ENCODE results near the gene XNDC1N. TPM values are rescaled to one million over a fixed set of nuclear protein-coding genes. Genes with fewer than 3 reads are reported as not detected.

Gene XNDC1N, protein sequence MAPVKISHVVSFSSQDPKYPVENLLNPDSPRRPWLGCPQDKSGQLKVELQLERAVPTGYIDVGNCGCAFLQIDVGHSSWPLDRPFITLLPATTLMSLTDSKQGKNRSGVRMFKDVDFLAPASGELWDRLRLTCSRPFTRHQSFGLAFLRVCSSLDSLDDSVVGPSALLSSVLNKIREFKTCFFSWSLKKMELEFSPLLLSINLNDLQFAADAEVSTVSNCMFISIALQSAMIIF
- total RNA-seq: 10 to 100 TPM in 1 of 2 donors, 1 to 10 TPM in 1; 9.5 to 29.0 TPM

DNA sequence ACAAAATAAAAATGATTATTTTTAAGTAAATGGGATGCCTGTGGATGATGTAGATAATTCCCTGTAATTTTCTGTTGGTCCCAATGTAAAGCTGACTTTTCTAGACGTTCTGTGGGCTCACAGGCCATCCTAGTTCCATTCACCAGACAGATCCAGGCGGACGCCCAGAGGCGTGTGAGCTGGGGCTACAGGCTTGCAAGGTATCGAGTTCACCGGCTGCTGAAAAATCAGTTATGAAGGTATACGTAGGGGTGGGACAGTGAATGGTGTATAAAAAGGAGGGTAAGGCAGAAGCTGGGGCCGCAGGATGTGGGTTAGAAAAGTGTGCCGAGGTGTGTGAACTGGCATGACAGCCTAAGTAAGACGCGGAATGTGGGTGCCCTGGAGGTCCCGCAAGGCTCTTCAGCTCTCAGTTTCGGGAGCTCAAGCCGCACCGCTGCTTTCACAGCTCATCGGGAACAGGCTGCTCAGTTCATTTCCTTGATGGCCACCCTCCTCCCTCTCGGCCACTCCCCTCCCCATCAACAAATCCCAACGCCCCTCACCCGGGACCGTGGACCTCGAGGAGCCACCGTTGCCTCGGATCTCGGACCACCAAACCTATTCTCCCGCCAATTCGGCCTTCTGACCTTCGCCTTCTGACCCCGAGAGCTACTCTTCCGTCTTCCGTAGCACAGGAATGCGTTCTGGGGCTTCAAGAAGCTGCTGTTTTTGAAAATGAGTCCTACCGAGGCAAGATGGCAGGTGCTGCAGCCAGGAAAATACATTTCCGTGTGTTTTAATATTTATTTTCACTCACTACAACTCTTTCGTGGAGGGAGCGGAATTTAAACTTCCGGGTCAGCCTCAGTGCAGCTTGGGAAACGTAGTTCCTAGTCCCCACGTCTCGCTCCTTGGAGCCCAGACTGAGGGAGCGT is at the start of gene XNDC1N:
TSS of gene XNDC1N (minus strand) at position 775 of the 917 bp plus-strand sequence. CDS start 5,241 bp downstream, outside the sequence.
- DNase-seq (ENCODE audit: low spot score) (peak; percentile 80), ATAC-seq (peak; percentile 88 to 91)
- H3K9me3 Mint-ChIP-seq: no peaks in the 10 kb centered on the region
- peaks cover 35 to 39% of the 10 kb centered on the region in 2 donors for H3K4me1 Mint-ChIP-seq (ENCODE audit: low read depth in 2 of 2)
- H3K4me3 Mint-ChIP-seq: peak within 1 kb of the TSS; percentile 92
- H3K27ac Mint-ChIP-seq: peak within 1 kb of the TSS; percentile 97 to 99
- H3K27me3 Mint-ChIP-seq: no peaks in the 10 kb centered on the region
- H3K36me3 Mint-ChIP-seq: no peaks in the 10 kb centered on the region

DNA sequence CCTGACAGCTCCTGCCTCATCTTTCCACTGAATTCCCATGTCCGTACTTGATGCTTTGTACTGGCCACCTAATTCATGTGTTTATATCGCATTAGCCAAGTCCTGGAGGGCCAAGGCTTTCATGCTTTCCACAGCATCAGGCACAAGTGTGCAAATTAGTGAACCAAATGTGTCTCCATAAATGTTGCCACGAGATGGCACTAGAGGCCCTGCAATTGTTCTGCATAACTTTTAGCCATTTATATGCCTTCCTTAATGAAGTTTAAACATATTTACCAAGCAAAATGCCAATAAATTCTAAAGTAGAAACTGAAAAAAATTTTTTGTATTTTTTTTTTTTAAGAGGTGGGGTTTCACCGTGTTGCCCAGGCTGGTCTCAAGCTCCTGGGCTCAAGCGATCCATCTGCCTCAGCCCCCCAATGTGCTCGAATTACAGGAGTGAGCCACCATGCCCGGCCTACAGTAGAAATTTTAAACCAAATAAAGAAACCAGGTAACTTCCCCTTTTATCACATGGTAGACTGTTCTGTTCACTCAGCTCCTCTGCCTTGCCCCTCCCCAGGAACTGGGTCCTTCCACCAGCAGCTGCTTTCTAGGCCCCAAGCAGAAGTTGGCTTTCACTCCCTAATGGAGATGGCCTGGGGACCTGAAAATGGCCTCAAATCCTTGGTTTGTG is 49.5 kb upstream of the XNDC1N start:
- no peaks in the 10 kb centered on the region for H3K27me3 Mint-ChIP-seq
- no peak overlapping the region for H3K27ac Mint-ChIP-seq
- H3K4me3 Mint-ChIP-seq: no peak overlapping the region
- peaks cover 2 to 4% of the 10 kb centered on the region in 2 donors for H3K4me1 Mint-ChIP-seq (ENCODE audit: low read depth in 2 of 2)
- H3K36me3 Mint-ChIP-seq: no peaks in the 10 kb centered on the region
- no peaks in the 10 kb centered on the region for H3K9me3 Mint-ChIP-seq
- ATAC-seq (peak in 1 of 2 donors; percentile 57), DNase-seq (ENCODE audit: low spot score) (no peak)

DNA sequence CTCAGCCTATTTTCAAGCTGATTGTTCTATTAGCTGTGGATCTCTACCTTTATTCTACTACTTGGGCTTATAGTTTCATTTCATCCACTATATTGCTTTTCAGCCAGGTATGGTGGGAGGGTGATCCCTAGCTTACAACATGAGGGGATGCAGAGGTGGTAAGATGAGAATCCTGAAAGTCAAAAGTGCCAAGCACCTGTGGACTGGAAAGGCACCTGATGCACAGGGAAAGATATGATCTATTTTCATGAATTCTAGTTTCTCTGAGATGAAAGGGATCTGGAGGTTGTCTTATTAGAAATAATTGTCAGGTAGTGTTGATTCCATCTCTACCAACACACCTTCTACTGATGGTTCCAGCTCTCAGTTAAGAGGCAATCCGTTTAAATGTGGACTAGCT is 48.7 kb upstream of the XNDC1N start:
- Mint-ChIP-seq H3K4me3 (no peak overlapping the region), H3K36me3 (peaks cover 2% of the 10 kb centered on the region), H3K27ac (no peak overlapping the region), H3K27me3 (no peaks in the 10 kb centered on the region), H3K4me1 (ENCODE audit: low read depth in 2 of 2) (peaks cover 2 to 4% of the 10 kb centered on the region in 2 donors), H3K9me3 (no peaks in the 10 kb centered on the region)
- ATAC-seq: no peak
- no peak for DNase-seq (ENCODE audit: low spot score)

DNA sequence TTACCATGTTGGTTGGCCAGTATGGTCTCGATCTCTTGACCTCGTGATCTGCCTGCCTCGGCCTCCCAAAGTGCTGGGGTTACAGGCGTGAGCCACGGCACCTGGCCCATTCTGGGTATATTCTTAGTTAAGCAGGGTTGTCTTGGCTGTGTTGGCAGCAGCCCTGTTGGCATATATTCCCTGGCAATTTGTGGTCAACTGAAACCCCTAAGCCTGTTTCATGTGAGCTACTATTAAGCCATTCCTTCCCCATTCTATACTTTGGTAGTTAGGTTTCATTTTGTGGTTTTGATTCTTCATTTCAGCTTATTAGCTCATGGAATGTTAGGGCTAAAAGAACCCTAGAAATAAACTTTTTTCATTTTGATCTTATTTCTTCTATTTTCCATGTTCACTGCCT is 48.2 kb upstream of the XNDC1N start:
- Mint-ChIP-seq H3K27ac (no peak overlapping the region), H3K36me3 (peaks cover 7% of the 10 kb centered on the region), H3K4me1 (ENCODE audit: low read depth in 2 of 2) (peaks cover 2 to 4% of the 10 kb centered on the region in 2 donors), H3K27me3 (no peaks in the 10 kb centered on the region), H3K4me3 (no peak overlapping the region), H3K9me3 (no peaks in the 10 kb centered on the region)
- DNase-seq (ENCODE audit: low spot score) (no peak), ATAC-seq (no peak)

DNA sequence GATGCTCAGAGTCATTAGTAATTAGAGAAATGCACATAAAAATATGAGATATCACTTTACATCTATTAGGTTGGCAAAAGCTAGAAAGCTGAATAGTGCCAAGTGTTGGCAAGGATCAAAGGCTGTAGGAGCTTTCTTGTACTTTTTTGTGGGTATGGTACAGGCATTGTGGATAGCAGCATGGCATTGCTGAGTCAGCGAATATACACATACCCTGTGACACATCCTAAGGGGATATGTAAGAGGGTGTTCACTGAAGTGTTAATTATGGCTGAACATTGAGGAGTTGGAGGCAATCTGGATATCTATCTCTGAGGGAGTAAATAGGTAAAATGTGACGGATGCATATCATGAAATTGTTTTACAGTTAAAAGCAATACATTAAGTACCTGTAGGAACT is 43.3 kb upstream of the XNDC1N start:
- Mint-ChIP-seq H3K27me3 (no peaks in the 10 kb centered on the region), H3K4me3 (no peak overlapping the region), H3K4me1 (ENCODE audit: low read depth in 2 of 2) (no peaks in the 10 kb centered on the region), H3K27ac (no peak overlapping the region), H3K9me3 (no peaks in the 10 kb centered on the region), H3K36me3 (peaks cover 15% of the 10 kb centered on the region)
- ATAC-seq (no peak), DNase-seq (ENCODE audit: low spot score) (no peak)

DNA sequence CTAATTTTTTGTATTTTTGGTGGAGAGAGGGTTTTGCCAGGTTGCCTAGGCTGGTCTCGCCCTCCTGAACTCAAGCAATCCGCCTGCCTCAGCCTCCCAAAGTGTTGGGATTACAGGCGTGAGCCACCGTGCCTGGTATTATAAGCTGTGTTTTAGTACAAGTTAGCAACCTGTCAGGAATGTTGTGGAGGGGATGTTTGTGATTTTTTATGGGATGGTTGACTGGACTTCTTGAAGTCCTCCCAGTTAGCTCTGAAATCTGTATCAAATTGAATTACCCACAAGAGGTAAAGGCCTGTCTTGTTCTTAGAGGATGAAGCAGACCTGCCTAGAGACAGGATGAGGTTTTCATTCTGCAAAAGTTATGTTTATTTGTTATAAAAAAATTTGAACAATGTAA is 36.2 kb upstream of the XNDC1N start:
- no peaks in the 10 kb centered on the region for H3K9me3 Mint-ChIP-seq
- H3K27ac Mint-ChIP-seq: no peak overlapping the region
- H3K36me3 Mint-ChIP-seq: peaks cover 13% of the 10 kb centered on the region
- peaks cover 15 to 18% of the 10 kb centered on the region in 2 donors for H3K4me1 Mint-ChIP-seq (ENCODE audit: low read depth in 2 of 2)
- no peak overlapping the region for H3K4me3 Mint-ChIP-seq
- ATAC-seq (no peak), DNase-seq (ENCODE audit: low spot score) (no peak)
- H3K27me3 Mint-ChIP-seq: no peaks in the 10 kb centered on the region

DNA sequence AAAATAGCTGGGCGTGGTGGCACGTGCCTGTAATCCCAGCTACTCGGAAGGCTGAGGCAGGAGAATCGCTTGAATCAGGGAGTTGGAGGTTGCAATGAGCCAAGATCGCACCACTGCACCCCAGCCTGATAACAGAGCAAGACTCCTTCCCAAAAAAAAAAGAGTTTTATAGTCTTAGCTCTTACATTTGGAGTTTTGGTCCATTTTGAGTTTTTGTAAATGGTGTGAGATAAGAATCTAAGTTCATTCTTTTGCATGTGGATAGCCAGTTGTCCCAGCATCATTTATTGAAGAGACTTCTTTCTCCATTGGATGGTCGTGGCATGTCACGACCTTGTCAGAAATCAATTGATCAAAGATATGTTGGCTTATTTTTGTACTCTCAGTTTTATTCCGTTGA is 35.1 kb upstream of the XNDC1N start:
- no peak for DNase-seq (ENCODE audit: low spot score)
- H3K36me3 Mint-ChIP-seq: peaks cover 12% of the 10 kb centered on the region
- no peaks in the 10 kb centered on the region for H3K9me3 Mint-ChIP-seq
- no peaks in the 10 kb centered on the region for H3K27me3 Mint-ChIP-seq
- peaks cover 15 to 18% of the 10 kb centered on the region in 2 donors for H3K4me1 Mint-ChIP-seq (ENCODE audit: low read depth in 2 of 2)
- no peak overlapping the region for H3K4me3 Mint-ChIP-seq
- ATAC-seq: no peak
- H3K27ac Mint-ChIP-seq: no peak overlapping the region

DNA sequence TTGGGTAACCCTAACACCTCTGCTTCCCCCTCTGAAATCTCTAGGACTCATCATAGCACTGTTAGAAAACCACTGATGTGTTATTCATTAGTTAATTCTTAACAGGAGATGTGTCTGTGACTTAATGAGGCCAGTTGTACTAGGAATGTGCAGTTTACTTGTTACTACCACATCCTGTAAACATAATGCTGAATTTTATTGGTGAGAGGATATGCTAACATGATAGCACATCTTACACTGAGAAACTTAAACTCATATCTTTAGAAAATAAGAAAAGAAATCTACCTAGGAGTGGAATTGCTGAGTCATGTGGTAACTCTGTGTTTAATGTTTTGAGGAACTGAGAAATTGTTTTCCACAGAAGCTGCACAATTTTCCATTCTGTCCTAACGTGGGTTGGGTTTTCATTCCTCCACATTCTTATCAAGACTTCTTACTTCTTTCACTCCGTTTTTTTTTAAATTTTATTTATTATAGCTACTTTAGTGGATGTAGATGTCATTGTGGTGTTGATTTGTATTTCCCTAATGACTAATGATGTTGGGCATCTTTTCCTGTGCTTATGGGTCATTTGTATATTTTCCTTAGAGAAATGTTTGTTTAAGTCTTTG is 34.1 kb upstream of the XNDC1N start:
- DNase-seq (ENCODE audit: low spot score) (no peak), ATAC-seq (peak; percentile 70 to 72)
- Mint-ChIP-seq H3K27ac (peak overlapping the region; percentile 51 to 55), H3K9me3 (no peaks in the 10 kb centered on the region), H3K36me3 (peaks cover 7% of the 10 kb centered on the region), H3K4me1 (ENCODE audit: low read depth in 2 of 2) (peaks cover 18% of the 10 kb centered on the region in 2 donors), H3K4me3 (peak overlapping the region; percentile 8), H3K27me3 (no peaks in the 10 kb centered on the region)

DNA sequence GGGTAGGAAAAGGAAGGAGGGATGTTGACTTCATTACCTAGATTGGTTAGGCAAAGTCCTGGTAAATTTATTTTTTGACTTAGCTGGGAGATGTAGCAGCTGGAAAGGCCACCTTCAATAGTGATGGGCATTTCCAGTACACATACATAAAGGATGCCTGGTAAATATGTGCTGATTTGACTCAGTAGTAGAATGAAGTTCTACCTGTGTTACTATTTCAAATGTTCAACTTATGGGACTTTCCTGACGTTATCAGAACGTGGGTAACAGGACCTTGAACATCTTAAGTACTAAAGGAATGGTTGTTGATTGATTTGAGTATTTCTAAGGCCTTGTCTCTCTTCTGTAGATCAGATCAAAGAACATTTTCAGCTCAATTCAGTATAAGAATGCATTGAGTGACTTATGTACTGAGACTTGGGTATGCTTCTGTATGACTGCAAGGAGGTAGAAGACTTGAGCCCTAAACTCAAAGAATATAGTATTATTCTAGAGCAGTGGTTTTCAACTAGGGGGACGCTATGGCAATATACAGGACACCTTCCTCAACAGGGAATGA is 27.6 kb upstream of the XNDC1N start:
- no peak overlapping the region for H3K27ac Mint-ChIP-seq
- H3K36me3 Mint-ChIP-seq: peaks cover 4% of the 10 kb centered on the region
- no peaks in the 10 kb centered on the region for H3K9me3 Mint-ChIP-seq
- peaks cover 17 to 24% of the 10 kb centered on the region in 2 donors for H3K4me1 Mint-ChIP-seq (ENCODE audit: low read depth in 2 of 2)
- DNase-seq (ENCODE audit: low spot score): no peak
- H3K4me3 Mint-ChIP-seq: no peak overlapping the region
- no peak for ATAC-seq
- no peaks in the 10 kb centered on the region for H3K27me3 Mint-ChIP-seq

DNA sequence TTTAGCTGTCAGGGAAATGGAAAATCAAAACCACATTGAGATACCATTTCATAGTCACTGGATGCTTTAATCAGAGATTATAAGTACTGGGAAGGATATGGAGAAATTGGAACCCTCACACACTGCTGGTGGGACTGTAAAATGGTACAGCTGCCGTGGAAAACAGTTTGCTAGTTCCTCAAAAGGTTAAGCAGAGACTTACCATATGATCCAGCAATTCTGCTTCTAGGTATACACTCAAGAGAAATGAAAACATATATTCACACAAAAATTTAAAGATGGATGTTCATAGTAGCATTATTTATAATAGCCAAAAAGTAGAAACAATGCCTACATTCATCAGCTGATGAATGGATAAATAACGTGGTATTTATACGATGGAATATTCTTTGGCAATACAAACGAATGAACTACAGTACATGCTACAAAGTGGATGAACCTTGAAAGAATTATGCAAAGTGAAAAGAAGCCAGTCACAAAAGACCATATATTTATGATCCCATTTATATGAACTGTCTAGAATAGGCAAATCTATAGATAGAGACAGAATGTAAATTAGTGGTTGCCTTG is 23.4 kb upstream of the XNDC1N start:
- ATAC-seq (no peak), DNase-seq (ENCODE audit: low spot score) (no peak)
- no peaks in the 10 kb centered on the region for H3K36me3 Mint-ChIP-seq
- no peaks in the 10 kb centered on the region for H3K27me3 Mint-ChIP-seq
- no peak overlapping the region for H3K4me3 Mint-ChIP-seq
- no peak overlapping the region for H3K27ac Mint-ChIP-seq
- no peaks in the 10 kb centered on the region for H3K9me3 Mint-ChIP-seq
- peaks cover 17 to 23% of the 10 kb centered on the region in 2 donors for H3K4me1 Mint-ChIP-seq (ENCODE audit: low read depth in 2 of 2)

DNA sequence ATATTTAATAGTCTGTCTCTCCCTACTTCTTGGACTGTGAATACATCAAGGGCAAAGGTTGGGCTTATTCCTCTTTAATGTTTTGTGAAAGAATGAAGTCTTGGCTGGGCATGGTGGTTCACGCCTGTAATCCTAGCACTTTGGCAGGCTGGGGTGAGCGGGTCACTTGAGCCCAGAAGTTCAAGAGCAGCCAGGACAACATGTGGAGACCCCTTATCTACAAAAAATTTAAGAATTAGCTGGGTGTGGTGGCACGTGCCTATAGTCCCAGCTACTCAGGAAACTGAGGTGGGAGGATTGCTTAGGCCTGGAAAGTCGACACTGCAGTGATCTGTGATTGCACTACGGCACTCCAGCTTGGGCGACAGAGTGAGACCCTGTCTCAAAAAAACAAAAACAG is 20.6 kb upstream of the XNDC1N start:
- Mint-ChIP-seq H3K27me3 (no peaks in the 10 kb centered on the region), H3K4me1 (ENCODE audit: low read depth in 2 of 2) (peaks cover 9 to 11% of the 10 kb centered on the region in 2 donors), H3K9me3 (no peaks in the 10 kb centered on the region), H3K27ac (no peak overlapping the region), H3K4me3 (no peak overlapping the region), H3K36me3 (no peaks in the 10 kb centered on the region)
- DNase-seq (ENCODE audit: low spot score) (no peak), ATAC-seq (no peak)

DNA sequence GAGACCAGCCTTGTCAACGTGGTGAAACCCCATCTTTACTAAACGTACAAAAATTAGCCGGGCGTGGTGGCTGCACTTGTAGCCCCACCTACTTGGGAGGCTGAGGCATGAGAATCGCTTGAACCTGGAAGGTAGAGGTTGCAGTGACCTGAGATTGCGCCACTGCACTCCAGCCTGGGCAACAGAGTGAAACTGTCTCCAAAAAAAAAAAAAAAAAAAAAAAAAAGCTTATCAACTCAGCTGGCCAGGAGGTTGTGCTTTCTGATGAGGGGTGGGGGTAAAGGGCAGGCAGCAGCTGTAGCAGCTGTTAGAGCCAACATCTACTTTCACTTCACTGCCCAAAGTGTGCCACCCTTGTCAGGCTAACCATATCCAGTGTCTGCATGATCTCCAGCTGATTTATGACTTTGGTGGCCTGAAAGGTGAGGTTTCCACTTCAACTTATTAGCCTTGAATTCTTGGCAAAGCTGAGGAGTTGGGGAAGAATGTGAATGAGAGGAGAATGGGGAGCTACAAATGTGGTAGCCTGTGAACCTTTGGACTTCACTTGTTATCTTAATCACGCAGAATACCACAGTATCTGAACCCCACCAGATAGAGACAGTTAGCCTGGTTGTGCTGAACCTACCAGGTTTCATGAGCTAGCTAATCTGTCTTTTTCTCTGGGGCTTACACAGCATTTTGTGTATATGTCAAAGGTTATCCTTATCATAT is 20.1 kb upstream of the XNDC1N start:
- no peaks in the 10 kb centered on the region for H3K36me3 Mint-ChIP-seq
- no peak overlapping the region for H3K27ac Mint-ChIP-seq
- no peak overlapping the region for H3K4me3 Mint-ChIP-seq
- H3K9me3 Mint-ChIP-seq: no peaks in the 10 kb centered on the region
- no peaks in the 10 kb centered on the region for H3K27me3 Mint-ChIP-seq
- DNase-seq (ENCODE audit: low spot score) (no peak), ATAC-seq (no peak)
- peaks cover 12 to 14% of the 10 kb centered on the region in 2 donors for H3K4me1 Mint-ChIP-seq (ENCODE audit: low read depth in 2 of 2)

Measured in natural killer cell treated with Interleukin-12 subunit alpha and Interleukin-12 subunit beta and Interleukin-15 and Interleukin-18, amount 100 ng/mL, for 72 hours (primary cell).